Erythroblast (primary cell): Measurements from ENCODE around the gene THBS2.
"Not testable (repeated sequence)": the region's sequence is repeated elsewhere in the genome, so short reads cannot be mapped to it uniquely, and the experiment has no call there.

ENCODE experiments used
- DNase-seq, 2 experiments: peaks; one replicate each; lab custom pipeline; 2025; lab: John Stamatoyannopoulos, UW
- GATA1 ChIP-seq: IDR thresholded peaks from 2 replicates; pipeline ENCODE4 v1.6.1; 2011; ENCODE audit warnings: low read depth, mild to moderate bottlenecking, control low read depth, low read length, moderate library complexity
- POLR2A ChIP-seq: IDR thresholded peaks from 2 replicates; pipeline ENCODE4 v1.6.1; 2011; ENCODE audit warnings: mild to moderate bottlenecking, low read length

The THBS2 gene

GRCh38 chr6:169210611-169211010, 43.0 kb downstream of the THBS2 start:
- no peak for DNase-seq
- TF ChIP-seq GATA1, result no peak
- TF ChIP-seq POLR2A, result no peak

- no peak for TF ChIP-seq POLR2A
- TF ChIP-seq GATA1, result no peak
- no peak for DNase-seq
Observed at GRCh38 chr6:169208011-169208410, 45.6 kb downstream of the THBS2 start.

- no peak for DNase-seq
- TF ChIP-seq POLR2A (no peak), GATA1 (no peak)
Observed at GRCh38 chr6:169207482-169207881, 46.2 kb downstream of the THBS2 start.

GRCh38 chr6:169205176-169206160, 48.2 kb downstream of the THBS2 start:
- TF ChIP-seq POLR2A, result no peak
- TF ChIP-seq GATA1, result no peak
- DNase-seq, result no peak

- TF ChIP-seq POLR2A, result no peak
- TF ChIP-seq GATA1, result no peak
- DNase-seq, result no peak
Observed at GRCh38 chr6:169204167-169204566, 49.5 kb downstream of the THBS2 start.

GRCh38 chr6:169201985-169202384, 51.7 kb downstream of the THBS2 start:
- TF ChIP-seq GATA1 (no peak), POLR2A (no peak)
- no peak for DNase-seq

GRCh38 chr6:169200893-169201514, 52.6 kb downstream of the THBS2 start:
- TF ChIP-seq GATA1 (no peak), POLR2A (no peak)

GRCh38 chr6:169199625-169200335, 53.9 kb downstream of the THBS2 start:
- no peak for DNase-seq
- no peak for TF ChIP-seq GATA1
- no peak for TF ChIP-seq POLR2A

More at GRCh38 chr6:169200893-169201514, 52.6 kb downstream of the THBS2 start:
- no peak for DNase-seq

- TF ChIP-seq POLR2A (no peak), GATA1 (no peak)
- DNase-seq, result no peak
Observed at GRCh38 chr6:169198885-169199284, 54.8 kb downstream of the THBS2 start.

- not testable (repeated sequence) for DNase-seq
Observed at GRCh38 chr6:169197929-169198328, 55.7 kb downstream of the THBS2 start.

GRCh38 chr6:169196279-169196678, 57.4 kb downstream of the THBS2 start:
- not testable (repeated sequence) for DNase-seq

- DNase-seq, result no peak
Observed at GRCh38 chr6:169194737-169195136, 58.9 kb downstream of the THBS2 start.

GRCh38 chr6:169190970-169191369, 62.7 kb downstream of the THBS2 start:
- DNase-seq, result no peak
- TF ChIP-seq GATA1, result no peak
- TF ChIP-seq POLR2A, result no peak

More at GRCh38 chr6:169194737-169195136, 58.9 kb downstream of the THBS2 start:
- TF ChIP-seq POLR2A (no peak), GATA1 (no peak)

- no peak for TF ChIP-seq GATA1
- no peak for TF ChIP-seq POLR2A
- no peak for DNase-seq
Observed at GRCh38 chr6:169190144-169190584, 63.5 kb downstream of the THBS2 start.
